Kidney (tissue), 14 donors: ENCODE data around the gene CLDN22. TPM values are rescaled to one million over a fixed set of nuclear protein-coding genes. Genes with fewer than 3 reads are reported as not detected.

ENCODE experiments used
- DNase-seq, 5 donors: peaks; one replicate each; pipeline ENCODE4 v3.0.0-alpha.2; 2013 to 2020
- FAIRE-seq: peaks from 2 replicates; lab custom pipeline; 2012; peaks lifted over from hg19 to GRCh38; lab: Jason Lieb, UNC
- H3K27ac ChIP-seq, 2 donors: one replicate each; pipeline ENCODE4 v1.7.0; 2013; ENCODE audit warnings: low read depth in 2 of 2, low read length in 2 of 2, inconsistent platforms in 1 of 2
- H3K27me3 ChIP-seq: one replicate; pipeline ENCODE4 v1.7.1; 2013; ENCODE audit warnings: low read length, inconsistent platforms; ENCODE audit not compliant: control insufficient read depth, insufficient read depth
- H3K36me3 ChIP-seq, 3 donors: one replicate each; pipeline versions ENCODE4 v1.7.0 to v1.7.1; 2013; ENCODE audit warnings: low read length in 3 of 3, control low read depth in 1 of 3, inconsistent platforms in 1 of 3; ENCODE audit not compliant: insufficient read depth in 3 of 3, control insufficient read depth in 2 of 3
- H3K4me1 ChIP-seq, 3 donors: one replicate each; pipeline versions ENCODE4 v1.7.0 to v1.7.1; 2013; ENCODE audit warnings: low read length in 3 of 3, inconsistent platforms in 1 of 3, low read depth in 1 of 3; ENCODE audit not compliant: control insufficient read depth in 2 of 3, insufficient read depth in 2 of 3
- H3K4me3 ChIP-seq, 3 donors: one replicate each; pipeline versions ENCODE4 v1.7.0 to v1.8.1; 2013; ENCODE audit warnings: low read length in 3 of 3, control low read depth in 1 of 3, inconsistent platforms in 1 of 3
- H3K9ac ChIP-seq, 3 donors: one replicate each; pipeline versions ENCODE4 v1.7.0 to v1.7.1; 2013; ENCODE audit warnings: low read length in 3 of 3, control low read depth in 1 of 3, inconsistent platforms in 1 of 3
- H3K9me3 ChIP-seq, 3 donors: one replicate each; pipeline versions ENCODE4 v1.7.0 to v1.7.1; 2013; ENCODE audit warnings: low read length in 3 of 3, control low read depth in 1 of 3, inconsistent platforms in 1 of 3; ENCODE audit not compliant: control insufficient read depth in 2 of 3, insufficient read depth in 1 of 3
- CTCF ChIP-seq: IDR thresholded peaks from 3 replicates; pipeline ENCODE4 v1.5.1; 2012; ENCODE audit warnings: mild to moderate bottlenecking, moderate library complexity, borderline replicate concordance; ENCODE audit not compliant: insufficient read depth; ENCODE audit errors: extremely low read depth
- intact Hi-C: fragments of 100-400 bp; cut with DNase I; formaldehyde crosslinking; loops from one replicate; pipeline ENCODE4 v1.11.1; 2022
- polyA plus RNA-seq: library from polyadenylated mRNA; stranded (reverse); fragments of 350-450 nt; fragmentation: Illumina TruSeq; extraction: RNeasy Lipid Tissue Mini Kit (QIAGEN cat#74804); gene quantifications from one replicate; pipeline ENCODE4 v1.2.3, GENCODE V29; 2014; ENCODE audit warnings: low read depth, low replicate concordance; ENCODE audit not compliant: insufficient read depth
- total RNA-seq: library from RNA; stranded (reverse); fragmentation: NEBNext Ultra II Directional; extraction: Animal tissue kit (Norgen Biotek cat#: 25700); gene quantifications from one replicate; pipeline ENCODE4 v1.2.1, GENCODE V29; 2021
- donor health status: control.
- donor health status: control.
- donor health status: control.
- donor health status: control.
- donor health status: control.
- donor health status: DM: yes; HTN: yes; CAD: no.
- donor health status: Normal renal cell carcinoma (clear cell type).

CLDN22 gene
- total and polyA plus RNA-seq, 2 donors from 2014 or later = 0.39 TPM; not detected in 1

- no peak for DNase-seq
- Histone ChIP-seq H3K36me3 (peaks cover 0 to 4% (median 0%) of the 10 kb centered on the region in 3 donors), H3K9ac (no peak overlapping the region), H3K4me3 (no peak overlapping the region), H3K27ac (no peak overlapping the region), H3K4me1 (no peaks in the 10 kb centered on the region), H3K9me3 (peaks cover 0 to 7% (median 0%) of the 10 kb centered on the region in 3 donors), H3K27me3 (no peaks in the 10 kb centered on the region)
- intact Hi-C loops = no loop called here
- FAIRE-seq = no peak
- TF ChIP-seq CTCF = no peak
Observed at GRCh38 chr4:183323295-183323694, 3.2 kb upstream of the CLDN22 start.

DNA sequence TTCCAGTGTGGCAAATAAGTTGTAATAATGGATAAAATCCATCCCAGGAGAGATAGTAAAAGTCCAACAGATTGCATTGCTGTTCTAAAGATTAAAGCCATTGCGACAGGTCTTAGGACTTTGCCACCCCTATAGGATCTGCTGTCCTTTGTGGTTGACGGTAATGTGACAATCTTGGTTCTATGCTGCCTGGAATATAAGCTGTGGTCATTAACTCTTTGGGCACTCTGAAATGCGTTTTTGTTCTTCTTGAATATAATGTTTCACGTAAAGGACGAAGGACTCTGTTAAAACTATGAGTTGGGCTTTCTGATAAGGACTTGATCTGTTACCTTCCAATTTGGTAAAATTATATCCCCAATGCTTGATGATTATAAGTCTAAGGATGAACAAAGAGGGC, 2.2 kb upstream of the CLDN22 start, which contains the start of gene CLDN24:
Gene CLDN24, minus strand, starts transcription at position 101 of the 400 bp plus-strand sequence. Its CDS starts 0 bp downstream, at position 101.
- intact Hi-C loops = no loop called here
- H3K9me3 ChIP-seq = peaks cover 0 to 7% (median 0%) of the 10 kb centered on the region in 3 donors
- no peak within 1 kb of the TSS for H3K4me3 ChIP-seq
- H3K36me3 ChIP-seq = peaks cover 0 to 4% (median 0%) of the 10 kb centered on the region in 3 donors
- DNase-seq (no peak), FAIRE-seq (no peak)
- H3K9ac ChIP-seq = no peak within 1 kb of the TSS
- no peak for TF ChIP-seq CTCF
- H3K4me1 ChIP-seq = no peaks in the 10 kb centered on the region
- H3K27me3 ChIP-seq = no peaks in the 10 kb centered on the region
- H3K27ac ChIP-seq = no peak within 1 kb of the TSS

DNA sequence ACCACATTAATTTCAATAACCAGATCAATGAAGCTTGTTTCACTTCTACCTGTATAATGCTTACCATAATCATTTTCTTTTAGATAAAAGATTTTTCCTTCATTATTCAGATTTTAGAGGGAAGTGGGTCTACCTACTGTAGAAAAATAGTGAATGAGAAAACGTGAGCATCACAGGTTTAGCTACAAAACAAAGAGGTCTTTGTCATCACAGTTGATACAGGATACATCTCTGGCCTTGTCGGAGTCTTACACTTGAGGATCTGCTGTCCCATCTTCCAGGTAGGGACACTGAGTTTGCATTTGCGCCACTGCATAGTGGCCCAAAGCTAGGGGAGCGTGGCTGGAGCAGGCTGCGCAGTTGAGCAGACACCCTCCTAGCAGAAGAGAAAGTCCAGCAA, 1.4 kb upstream of the CLDN22 start:
- FAIRE-seq = no peak
- H3K27ac ChIP-seq = no peak overlapping the region
- no peak for TF ChIP-seq CTCF
- H3K36me3 ChIP-seq = peaks cover 0 to under 1% (median 0%) of the 10 kb centered on the region in 3 donors
- intact Hi-C loops = no loop called here
- no peaks in the 10 kb centered on the region for H3K27me3 ChIP-seq
- no peak for DNase-seq
- H3K9ac ChIP-seq = no peak overlapping the region
- peaks cover 0 to under 1% (median 0%) of the 10 kb centered on the region in 3 donors for H3K9me3 ChIP-seq
- H3K4me3 ChIP-seq = no peak overlapping the region
- no peaks in the 10 kb centered on the region for H3K4me1 ChIP-seq

DNA sequence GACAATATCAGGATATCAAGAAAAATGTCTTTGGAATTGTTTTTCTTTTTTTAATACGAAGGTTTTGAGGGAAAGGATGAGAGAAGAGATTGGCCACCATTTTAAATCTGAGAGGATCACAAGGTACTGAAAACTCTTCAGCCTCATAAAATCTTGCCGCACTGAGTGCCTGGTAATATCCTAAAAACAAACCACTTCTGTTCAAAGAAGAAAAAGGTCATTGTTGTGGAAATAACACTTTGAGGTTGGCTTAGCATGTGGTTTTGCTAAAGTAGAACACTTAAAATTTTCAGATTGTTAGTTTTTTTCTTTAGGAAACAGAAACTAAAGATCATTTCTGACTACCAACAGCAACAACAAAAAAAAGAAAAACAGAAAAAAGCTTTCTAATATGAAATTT, 1.0 kb upstream of the CLDN22 start:
- no peak for TF ChIP-seq CTCF
- intact Hi-C loops = no loop called here
- Histone ChIP-seq H3K9me3 (no peaks in the 10 kb centered on the region), H3K27ac (no peak overlapping the region), H3K9ac (no peak overlapping the region), H3K36me3 (no peaks in the 10 kb centered on the region), H3K4me1 (no peaks in the 10 kb centered on the region), H3K27me3 (no peaks in the 10 kb centered on the region), H3K4me3 (no peak overlapping the region)
- FAIRE-seq = no peak
- no peak for DNase-seq
